HG02571 (cell line): ENCODE results near the gene R3HDM2.
"Not testable (repeated sequence)": the region's sequence is repeated elsewhere in the genome, so short reads cannot be mapped to it uniquely, and the experiment has no call there.

Experiments used
- ATAC-seq: cut with Tn5 transposase; IDR thresholded peaks from one replicate; pipeline ENCODE4 v1.9.1; 2021; ENCODE audit warnings: mild to moderate bottlenecking, moderate library complexity; ENCODE audit not compliant: unreplicated experiment

Gene R3HDM2

GRCh38 chr12:57454213-57454565, 23.3 kb upstream of the R3HDM2 start:
- ATAC-seq: no peak

GRCh38 chr12:57452937-57453509, 22.2 kb upstream of the R3HDM2 start:
- ATAC-seq: no peak

GRCh38 chr12:57452181-57452936, 21.5 kb upstream of the R3HDM2 start:
- no peak for ATAC-seq

- no peak for ATAC-seq
These were observed 20.5 kb upstream of the R3HDM2 start for GRCh38 chr12:57451233-57451778.

GRCh38 chr12:57450057-57450456, 19.2 kb upstream of the R3HDM2 start:
- ATAC-seq: no peak

GRCh38 chr12:57449375-57449774, 18.5 kb upstream of the R3HDM2 start:
- ATAC-seq: no peak

GRCh38 chr12:57448669-57449068, 17.8 kb upstream of the R3HDM2 start:
- no peak for ATAC-seq

GRCh38 chr12:57446292-57446960, 15.6 kb upstream of the R3HDM2 start:
- no peak for ATAC-seq

GRCh38 chr12:57444744-57445143, 13.9 kb upstream of the R3HDM2 start:
- ATAC-seq: no peak

GRCh38 chr12:57444337-57444736, 13.5 kb upstream of the R3HDM2 start:
- not testable (repeated sequence) for ATAC-seq

GRCh38 chr12:57441846-57442427, 11.1 kb upstream of the R3HDM2 start:
- ATAC-seq: no peak

GRCh38 chr12:57441393-57441792, 10.6 kb upstream of the R3HDM2 start:
- ATAC-seq: not testable (repeated sequence)

- no peak for ATAC-seq
These were observed 9.0 kb upstream of the R3HDM2 start for GRCh38 chr12:57439762-57440266.

GRCh38 chr12:57438400-57438799, 7.6 kb upstream of the R3HDM2 start:
- no peak for ATAC-seq

GRCh38 chr12:57435293-57435692, 4.5 kb upstream of the R3HDM2 start:
- no peak for ATAC-seq

GRCh38 chr12:57434517-57435223, 3.8 kb upstream of the R3HDM2 start, which contains the start of gene INHBC:
INHBC (plus strand) TSS chr12:57434784; CDS start chr12:57434887, 103 bp downstream.
- no peak for ATAC-seq

GRCh38 chr12:57433370-57433769, 2.5 kb upstream of the R3HDM2 start:
- no peak for ATAC-seq

GRCh38 chr12:57431654-57432188, 878 bp upstream of the R3HDM2 start:
- no peak for ATAC-seq

GRCh38 chr12:57430112-57430930, 522 bp downstream of the R3HDM2 start:
- peak; percentile 44 for ATAC-seq
